ENCODE data around the gene NUP93.
"Not testable (repeated sequence)": the region's sequence is repeated elsewhere in the genome, so short reads cannot be mapped to it uniquely, and the experiment has no call there.

The NUP93 gene

DNA sequence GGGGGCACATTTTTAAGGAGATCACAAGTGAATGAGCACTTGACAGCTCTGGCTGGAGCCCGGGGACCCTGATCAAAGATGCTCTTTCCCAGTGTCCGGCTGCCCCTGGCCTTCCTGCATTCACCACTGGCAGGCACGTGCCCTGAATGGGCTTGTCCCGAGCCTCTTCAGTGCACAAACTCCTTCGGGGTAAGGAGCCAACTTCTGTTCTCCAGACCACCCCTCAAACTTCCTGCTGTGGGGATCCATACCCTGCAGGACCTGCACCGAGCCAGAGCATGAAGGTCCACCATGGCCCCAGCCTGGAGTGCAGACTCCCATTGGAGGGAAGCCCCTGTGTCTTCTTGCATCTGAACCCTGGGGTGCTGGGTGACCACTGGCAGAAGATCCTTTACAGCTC is 125.3 kb downstream of the NUP93 start:
- DNase-seq, result no peak

DNA sequence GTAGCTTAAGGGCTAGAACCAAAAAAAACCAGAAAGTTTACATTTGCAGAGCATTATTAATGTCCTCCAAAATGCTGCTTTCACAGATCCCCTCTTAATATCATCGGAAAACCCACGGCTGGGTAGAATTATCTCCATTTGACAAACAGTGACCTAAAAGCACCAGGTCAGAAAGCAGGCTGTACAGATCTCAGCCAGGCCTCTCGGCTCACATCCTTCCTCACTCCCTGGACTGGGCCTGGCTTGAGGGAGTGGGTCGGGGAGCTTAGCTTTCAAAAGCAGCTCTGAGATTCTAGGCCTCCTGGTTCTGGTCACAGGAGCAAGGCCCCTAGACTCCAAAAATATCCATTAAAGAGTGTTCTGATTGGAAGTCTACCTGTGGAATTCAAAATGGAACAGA is 126.0 kb downstream of the NUP93 start:
- no peak for DNase-seq

DNA sequence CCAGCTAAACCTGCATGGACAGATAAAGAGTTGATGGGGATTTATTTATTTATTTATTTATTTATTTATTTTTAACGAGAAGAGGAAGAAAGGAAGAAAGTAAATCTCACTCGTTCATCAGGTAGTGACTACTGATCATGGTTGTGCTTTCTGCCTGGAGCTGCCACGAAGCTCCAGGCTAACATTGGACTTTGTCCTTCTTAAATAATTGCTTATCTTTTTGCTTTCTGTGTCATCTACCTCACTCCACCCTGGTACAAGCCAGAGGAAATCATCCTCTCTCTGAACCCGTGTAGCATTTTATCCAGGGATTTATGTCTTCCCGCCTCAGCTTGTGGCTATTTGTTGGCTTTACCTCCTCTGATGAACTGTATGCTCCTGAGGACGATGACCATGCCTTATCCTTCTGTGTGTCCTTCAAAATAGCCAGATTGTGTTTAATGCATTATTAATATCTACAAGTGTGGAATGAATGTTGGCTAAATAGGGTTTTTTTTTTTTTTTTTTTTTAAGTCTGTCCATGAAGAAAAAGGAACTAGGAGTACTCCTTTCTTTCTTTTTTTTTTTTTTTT is 127.0 kb downstream of the NUP93 start:
- no peak for DNase-seq

DNA sequence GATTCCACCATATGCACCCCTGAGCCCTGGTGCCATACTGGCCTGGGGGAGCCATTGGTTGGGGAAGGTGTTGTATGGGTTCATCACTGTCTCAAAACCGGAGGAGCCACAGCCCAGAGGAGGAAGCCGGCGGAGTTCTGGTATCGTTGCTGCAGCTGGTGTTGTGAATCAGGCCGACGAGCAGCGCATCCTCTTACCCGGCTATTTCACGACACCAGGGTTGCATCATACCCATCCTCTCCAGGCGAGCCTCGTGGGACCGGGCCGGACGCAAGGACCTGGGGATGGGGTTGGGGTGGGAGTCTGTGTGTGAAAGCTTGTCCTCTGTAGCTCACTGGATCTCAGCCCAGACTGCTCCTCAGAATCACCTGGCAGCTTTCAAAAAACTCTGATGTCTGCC is 128.4 kb downstream of the NUP93 start:
- no peak for DNase-seq

DNA sequence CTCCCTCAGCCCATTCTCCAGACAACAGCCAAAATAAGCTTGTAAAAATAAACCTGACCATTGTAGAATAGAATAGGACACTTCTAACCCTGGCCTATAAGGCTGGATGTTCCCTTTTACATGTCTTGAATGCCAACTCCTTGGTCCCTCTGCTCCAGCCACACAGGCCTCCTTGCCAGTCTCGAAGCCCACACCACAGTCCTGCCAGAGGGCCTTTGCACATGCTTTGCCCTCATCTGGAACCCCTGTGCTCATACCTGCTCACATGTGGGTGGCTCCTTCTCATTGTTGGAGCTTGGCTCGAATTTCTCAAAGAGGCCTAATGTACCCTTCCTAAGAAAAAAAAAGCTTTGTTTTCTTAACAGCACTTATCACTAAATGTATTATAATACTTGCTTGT is 129.7 kb downstream of the NUP93 start:
- DNase-seq, result no peak

DNA sequence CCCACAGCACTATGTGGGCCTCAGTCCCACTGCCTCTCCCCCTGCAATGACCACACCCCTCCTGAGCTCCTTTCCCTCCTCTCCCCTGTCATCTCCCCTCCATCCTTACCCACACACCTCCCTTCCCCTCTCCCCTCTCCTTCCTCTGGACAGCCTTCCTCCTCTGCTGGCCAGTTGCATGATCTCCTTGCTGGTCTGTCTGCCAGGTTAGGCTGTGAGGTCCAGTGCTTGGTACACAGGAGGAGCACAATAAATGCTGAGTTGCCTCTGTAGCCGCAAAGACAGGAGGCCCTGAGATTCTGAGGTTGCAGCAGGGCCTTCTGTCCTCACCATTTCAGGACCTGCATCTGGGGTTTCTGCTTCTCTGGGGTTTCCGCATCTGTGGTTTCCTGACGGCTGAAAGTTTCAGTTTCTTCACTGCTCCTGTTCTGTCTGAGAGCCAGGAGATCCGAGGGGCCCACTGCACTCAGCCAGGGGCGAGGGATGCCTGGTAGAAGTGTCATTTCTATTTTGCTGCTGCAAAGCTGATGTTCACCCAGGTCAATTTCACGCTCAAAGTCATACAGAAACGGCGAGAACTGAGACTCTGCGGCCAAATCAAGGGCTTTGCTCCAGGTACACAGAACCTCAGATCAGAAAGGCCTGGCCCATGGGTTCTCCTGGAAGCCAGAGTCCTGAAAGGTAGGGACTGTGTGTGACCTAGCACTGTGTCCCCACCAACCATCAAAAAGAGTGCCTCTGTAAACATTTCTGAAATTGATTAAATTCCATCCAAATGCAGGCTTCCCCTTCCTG is 130.5 kb downstream of the NUP93 start:
- no peak for DNase-seq

DNA sequence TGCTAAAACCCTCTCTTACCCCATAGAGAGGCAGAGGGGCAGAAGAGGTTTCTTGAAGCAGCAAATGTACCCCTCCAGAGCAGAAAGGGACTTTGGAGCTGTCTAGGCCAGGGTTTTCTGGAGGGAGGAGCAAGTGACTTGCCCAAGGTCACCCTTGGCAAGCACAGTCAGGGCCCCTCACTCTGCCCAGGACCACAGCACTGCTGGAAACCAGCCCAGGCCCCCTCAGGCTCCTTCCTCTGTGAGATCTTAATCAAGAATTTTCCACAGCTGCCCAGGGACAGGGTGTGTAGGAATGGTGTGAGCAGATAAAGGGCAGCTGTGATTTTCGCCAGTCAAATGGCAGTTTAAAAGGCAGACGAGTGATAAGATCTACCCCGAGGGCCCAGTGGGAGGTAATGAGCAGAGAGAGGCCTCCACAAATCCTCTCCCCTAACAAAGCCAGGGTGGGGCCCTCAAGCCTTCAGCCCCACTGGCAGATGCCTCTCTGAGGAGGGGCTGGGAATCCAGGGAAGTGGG is 131.2 kb downstream of the NUP93 start:
- no peak for DNase-seq

DNA sequence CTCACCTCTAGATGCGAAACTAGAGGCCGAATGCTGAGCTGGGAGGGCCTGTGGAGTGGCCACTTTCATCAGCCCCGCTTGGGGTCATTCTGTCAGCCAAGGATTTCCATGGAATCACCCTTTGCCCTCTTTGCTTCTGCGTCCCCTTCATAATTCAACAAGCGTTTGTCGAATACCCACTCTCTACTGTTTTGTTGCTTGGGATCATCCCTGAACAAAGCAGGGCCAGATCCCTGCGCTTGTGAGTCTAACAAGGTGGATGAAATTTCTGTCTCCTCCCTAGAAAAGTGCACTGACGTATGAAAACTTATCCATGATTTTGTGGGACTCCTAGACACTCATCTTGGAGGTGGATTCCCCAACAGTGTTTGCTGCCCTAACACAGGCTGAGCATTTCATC is 131.8 kb downstream of the NUP93 start:
- no peak for DNase-seq

DNA sequence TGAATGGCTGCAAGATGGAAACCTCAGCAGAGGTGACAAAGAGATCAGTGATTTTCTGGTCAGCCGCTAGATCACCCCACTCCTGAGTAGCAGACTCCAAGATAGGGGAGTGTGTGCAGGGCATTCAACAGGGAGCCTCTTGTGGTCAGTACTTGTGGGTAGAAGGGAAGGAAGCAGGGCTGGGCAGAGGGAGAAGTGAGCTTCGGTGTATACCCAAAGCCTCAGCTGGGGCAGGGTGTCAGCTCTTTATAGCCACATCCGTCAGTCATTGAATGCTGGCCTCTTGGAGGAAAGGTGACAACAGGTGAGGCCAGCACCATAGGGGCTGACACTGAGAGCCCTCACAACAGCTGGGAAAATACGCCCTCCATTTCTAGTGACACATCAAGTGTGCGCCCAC is 132.8 kb downstream of the NUP93 start:
- DNase-seq, result no peak

DNA sequence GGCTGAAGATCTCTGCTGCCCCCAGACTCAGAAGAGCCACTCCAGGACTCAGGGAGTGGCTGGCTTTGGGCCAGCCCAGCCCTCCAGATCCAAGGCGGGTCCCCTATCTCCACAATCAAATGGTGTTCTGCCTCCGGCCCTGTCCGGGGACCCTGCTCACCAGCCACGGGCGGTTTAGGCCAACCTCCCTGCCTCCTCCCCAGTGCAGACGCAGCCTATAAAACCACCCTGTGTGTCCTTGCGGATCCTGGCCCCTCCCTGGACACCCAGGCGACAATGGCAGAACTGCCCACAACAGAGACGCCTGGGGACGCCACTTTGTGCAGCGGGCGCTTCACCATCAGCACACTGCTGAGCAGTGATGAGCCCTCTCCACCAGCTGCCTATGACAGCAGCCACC is 135.0 kb downstream of the NUP93 start, which contains the start of gene SLC12A3:
TSS of gene SLC12A3 (plus strand) at position 248 of the 400 bp plus-strand sequence. CDS start at position 277, 29 bp downstream.
- DNase-seq, result no peak

DNA sequence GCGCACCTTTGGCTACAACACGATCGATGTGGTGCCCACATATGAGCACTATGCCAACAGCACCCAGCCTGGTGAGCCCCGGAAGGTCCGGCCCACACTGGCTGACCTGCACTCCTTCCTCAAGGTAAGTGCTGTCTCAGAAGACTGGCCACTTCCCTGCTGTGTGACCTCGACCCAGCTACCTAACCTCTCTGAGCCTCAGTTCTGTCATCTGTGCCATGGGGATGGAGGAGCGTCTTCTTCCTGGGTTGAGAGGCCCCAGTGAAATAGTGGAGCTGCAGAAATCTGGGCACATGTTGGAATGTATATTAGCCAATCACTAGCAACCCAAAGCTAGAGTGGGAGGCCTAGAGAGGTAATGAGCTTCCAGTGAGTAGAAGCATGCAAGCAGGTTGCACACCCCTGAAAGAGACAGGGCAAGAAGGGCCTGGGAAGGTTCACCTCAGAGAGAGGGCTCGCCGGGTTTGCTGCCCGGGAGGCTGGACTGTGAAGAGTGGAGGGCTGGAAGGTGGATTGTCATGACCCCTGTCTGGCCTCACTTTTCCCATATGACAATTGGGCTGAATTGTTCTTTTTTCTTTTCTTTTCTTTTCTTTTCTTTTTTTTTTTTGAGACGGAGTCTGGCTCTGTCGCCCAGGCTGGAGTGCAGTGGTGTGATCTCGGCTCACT is 135.6 kb downstream of the NUP93 start:
- no peak for DNase-seq

DNA sequence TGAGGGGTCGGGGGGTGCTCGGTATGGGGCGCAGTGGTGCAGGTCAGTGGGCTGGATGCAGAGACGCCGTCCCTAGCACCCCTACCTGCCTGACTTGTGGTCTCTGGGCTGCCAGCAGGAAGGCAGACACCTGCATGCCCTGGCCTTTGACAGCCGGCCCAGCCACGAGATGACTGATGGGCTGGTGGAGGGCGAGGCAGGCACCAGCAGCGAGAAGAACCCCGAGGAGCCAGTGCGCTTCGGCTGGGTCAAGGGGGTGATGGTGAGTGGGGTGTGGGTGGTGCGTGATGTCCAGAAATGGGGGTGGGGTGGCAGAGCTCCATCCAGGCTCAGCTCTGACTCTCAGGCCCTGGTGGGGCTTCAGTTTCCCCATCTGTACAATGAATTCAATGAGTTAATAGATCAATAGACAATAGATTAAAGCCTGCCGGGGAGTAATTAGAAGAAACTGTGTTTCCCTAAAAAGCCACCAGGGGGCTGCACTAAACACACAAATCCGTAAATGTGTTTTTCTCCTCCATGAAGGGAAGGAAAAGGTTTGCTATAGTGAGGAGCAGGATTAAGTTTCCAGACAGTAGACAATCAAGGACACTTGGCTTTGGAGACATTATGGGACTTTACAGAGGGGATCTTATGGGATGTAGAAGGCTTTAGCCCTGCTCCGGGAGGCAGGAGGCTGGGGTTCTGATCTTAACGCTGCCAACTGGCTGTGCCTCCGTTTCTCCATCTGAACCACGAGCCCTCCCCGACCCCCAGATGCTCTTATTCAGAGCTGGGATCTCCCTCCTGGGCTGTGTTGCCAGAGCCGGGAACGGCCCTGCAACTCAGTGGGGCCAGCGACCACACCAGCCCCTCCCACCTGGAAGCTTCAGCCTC is 137.3 kb downstream of the NUP93 start:
- DNase-seq, result peak; percentile 61

DNA sequence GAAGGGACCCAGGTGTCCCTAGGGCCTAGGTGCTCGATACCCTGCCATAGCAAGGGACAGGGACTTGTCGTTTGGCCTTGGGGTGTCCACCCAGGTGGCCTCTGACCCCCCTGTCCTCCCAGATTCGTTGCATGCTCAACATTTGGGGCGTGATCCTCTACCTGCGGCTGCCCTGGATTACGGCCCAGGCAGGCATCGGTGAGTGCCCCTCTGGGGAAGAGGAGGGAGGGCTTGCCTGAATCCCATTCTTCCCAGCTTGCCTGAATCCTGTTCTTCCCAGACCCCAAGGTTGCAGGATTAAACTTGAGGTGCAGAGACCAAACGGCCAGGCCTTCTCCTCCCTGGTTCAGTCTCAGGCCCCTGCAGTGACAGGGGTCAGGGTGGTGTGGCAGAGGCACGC is 138.2 kb downstream of the NUP93 start:
- DNase-seq, result no peak

DNA sequence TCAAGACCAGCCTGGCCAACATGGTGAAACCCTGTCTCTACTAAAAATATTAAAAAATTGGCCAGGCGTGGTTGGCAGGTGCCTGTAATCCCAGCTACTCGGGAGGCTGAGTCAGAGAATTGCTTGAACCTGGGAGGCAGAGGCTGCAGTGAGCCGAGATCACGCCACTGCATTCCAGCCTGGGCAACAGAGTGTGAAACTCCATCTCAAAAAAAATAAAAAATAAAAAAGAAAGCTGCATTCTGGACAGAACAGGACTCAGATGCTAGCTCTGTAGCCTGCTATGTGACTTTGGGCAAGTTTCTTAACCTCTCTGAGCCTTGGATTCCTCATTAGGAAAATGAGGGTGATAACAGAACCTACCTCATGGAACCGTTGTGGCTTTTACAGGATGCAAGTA is 138.8 kb downstream of the NUP93 start:
- not testable (repeated sequence) for DNase-seq

DNA sequence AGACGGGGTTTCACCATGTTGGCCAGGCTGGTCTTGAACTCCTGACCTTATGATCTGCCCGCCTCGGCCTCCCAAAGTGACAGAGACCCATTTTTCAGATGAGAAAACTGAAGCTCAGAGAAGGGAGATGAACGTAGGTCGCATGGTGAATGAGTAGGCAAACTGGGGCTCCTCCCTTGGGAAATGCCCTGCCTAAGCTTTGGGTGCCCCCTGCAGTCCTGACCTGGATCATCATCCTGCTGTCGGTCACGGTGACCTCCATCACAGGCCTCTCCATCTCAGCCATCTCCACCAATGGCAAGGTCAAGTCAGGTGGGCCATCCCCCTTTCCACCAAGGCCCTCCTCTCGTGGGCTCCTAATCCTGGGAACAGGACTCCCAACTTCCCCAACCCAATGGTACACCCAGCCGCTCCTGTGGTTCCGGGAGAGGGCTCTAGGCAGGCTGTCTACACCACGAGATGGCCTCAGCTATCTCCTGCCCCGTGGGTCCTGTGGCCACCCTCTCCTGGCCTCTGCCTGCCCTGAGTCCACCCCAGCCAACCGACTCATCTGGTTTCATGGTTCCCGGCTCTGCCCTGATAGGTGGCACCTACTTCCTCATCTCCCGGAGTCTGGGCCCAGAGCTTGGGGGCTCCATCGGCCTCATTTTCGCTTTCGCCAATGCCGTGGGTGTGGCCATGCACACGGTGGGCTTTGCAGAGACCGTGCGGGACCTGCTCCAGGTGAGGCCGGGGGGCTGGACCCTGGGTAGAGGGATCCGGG is 139.8 kb downstream of the NUP93 start:
- DNase-seq, result no peak

DNA sequence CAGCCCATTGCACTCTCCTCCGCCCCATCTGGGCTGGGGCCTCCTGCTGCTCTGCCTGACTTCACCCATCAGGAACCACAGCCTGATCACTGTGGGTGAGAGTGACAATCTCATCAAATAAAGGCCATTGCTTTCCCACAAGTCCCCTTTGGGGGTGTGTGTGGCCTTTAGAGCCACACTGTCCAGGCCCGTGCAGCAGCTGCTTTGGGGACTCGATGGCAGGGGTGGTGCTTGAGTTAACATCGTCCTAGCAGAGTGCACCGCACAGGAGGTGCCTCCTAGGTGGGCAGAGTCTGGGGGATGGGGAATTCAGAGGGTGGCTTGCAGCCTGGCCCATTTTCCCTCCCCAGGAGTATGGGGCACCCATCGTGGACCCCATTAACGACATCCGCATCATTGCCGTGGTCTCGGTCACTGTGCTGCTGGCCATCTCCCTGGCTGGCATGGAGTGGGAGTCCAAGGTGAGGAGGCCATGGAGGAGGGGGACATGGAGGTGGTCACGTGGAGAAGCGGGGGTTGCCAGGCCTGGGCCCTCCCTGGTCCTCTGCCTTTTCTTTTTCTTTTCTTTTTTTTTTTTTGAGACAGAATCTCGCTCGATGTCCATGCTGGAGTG is 140.5 kb downstream of the NUP93 start:
- no peak for DNase-seq

DNA sequence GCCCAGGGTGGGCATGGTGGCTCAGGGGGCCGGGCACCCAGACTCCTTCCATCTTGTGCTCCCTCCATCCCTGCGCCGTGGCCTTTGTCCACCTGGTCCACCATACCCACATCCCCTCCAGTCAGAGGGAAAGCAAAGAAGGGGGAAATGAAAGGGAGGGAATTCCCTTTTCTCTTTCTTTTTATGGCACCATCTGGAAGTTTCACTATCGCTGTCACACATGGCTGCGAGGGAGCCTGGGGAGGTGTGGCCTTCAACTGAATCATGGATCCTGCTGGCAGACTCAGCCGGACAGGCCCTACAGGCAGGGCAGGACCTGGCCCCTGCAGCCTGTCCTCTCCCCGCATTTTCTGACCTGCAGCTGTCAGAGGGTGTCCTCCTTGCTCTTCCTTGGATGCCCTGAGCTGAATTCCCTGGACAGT is 141.3 kb downstream of the NUP93 start:
- DNase-seq, result no peak

DNA sequence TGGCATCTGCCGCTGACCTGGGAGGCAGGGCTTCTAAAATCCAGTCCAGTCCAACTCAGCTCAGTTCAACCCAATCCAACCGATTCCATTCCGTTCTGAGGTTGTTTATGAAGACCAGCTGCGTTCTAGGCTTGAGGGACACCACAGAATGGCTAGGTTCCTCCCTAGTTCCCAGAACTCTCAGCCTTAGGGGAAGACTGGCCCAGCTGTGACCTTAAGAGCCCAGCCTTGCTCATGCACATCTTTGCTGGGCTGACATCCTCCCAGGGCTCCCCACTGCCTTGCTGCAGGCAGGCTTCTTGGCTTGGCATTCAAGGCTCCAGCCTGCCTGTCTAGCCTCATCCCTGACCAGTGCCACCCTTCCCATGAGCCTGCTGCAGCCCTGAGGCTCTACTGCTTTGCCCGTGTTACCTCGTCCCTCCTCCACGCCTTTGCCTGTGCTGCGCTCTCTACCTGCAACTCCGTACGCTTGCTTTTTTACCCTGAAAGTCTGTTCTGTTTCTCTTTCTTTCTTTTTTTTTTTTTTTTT is 143.0 kb downstream of the NUP93 start:
- DNase-seq, result no peak

DNA sequence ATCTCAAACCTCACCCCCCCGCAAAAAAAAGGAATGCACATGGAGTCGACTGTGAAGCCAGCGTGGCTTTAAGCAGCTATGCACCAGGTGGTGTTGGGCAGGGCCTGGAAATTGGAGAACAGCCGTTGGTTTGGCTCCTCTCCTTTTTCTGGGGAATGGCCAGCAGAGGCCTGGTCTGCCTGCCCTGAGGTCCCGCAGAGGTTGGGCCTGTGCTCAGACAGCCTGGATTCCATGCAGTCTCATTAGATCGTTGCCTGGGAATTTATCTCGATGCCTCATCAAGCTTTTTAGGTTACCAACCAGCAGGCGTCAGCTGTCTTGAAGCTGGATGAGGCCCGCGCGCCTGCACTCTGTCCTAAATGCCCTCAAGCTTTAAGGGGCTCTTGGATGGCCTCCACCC is 144.9 kb downstream of the NUP93 start:
- DNase-seq, result no peak

DNA sequence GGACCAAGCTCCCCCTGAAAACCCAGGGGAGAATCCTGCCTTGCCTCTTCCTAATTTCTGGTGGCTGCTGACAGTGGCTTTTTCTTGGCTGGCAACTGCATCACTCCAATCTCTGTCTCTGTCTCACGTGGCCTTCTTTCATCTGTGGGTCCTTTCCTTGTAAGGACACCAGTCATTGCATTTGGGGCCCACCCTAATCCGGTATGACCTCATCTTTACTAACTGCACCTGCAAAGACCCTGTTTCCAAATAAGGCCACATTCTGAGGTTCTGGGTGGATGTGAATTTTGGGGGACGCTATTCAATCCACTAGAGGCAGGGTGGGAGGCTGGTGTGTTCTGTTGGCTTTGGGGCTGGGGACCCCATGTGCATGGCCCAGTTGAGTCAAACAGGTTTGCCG is 146.1 kb downstream of the NUP93 start:
- DNase-seq, result no peak

DNA sequence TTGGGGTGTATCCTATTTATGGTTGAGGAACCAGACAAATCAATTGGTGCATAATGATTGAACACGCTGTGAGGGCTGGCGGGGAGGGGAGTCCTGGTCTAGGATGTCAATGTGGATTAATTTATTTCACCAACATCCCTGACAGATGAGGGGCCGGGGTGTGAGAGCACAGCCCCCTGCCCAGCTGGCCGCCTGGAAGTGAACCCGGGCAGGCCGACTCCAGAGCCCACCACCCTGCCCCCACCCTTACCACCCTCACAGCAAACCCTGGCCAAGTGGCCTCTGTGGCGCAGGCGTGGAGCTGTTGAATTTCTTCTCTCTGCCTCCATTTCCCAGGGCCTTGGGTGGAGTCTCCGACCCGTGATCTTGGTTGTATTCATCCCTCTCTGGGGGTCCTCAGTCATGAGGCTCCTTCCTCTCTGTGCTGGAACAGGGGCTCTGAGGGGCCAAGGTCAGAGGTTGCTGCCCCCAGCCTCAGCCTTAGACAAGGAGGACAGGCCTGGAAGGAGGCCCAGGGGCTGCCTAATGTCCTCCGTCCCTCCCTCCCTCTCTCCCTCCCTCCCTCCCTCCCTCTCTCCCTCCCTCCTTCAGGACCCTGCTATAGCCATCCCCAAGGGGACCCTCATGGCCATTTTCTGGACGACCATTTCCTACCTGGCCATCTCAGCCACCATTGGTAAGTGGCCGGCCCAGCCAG is 147.7 kb downstream of the NUP93 start:
- no peak for DNase-seq
